Colonic mucosa (tissue), 4 donors: Measurements from ENCODE around the gene LRRK2. TPM values are rescaled to one million over a fixed set of nuclear protein-coding genes. Genes with fewer than 3 reads are reported as not detected.
A peak's percentile ranks its signal among the peaks of the same experiment; 100 is the strongest.

Experiments
- DNase-seq: peaks from one replicate; pipeline ENCODE4 v3.0.0-alpha.2; 2020
- H3K27ac ChIP-seq: fragments of 200-600 bp; one replicate; pipeline ENCODE4 v1.8.0; 2021
- H3K27me3 ChIP-seq: fragments of 200-600 bp; one replicate; pipeline ENCODE4 v1.8.0; 2021
- H3K36me3 ChIP-seq: fragments of 200-600 bp; one replicate; pipeline ENCODE4 v1.8.0; 2021
- H3K4me1 ChIP-seq: fragments of 200-600 bp; one replicate; pipeline ENCODE4 v1.8.0; 2021; ENCODE audit warnings: mild to moderate bottlenecking
- H3K4me3 ChIP-seq: fragments of 200-600 bp; one replicate; pipeline ENCODE4 v1.8.0; 2021
- H3K9ac ChIP-seq, 2 donors: one replicate each; pipeline ENCODE4 v1.7.0; 2013; ENCODE audit warnings: control low read depth in 2 of 2, low read depth in 2 of 2, low read length in 2 of 2
- H3K9me3 ChIP-seq: fragments of 200-600 bp; one replicate; pipeline ENCODE4 v1.8.0; 2021
- intact Hi-C: fragments of 100-400 bp; cut with DNase I; formaldehyde crosslinking; loops from one replicate; pipeline ENCODE4 v1.14.1; 2022
- total RNA-seq, 2 donors: library from RNA; stranded (reverse); fragmentation: NEBNext Ultra II Directional in 1 of 2; extraction: Animal tissue kit (Norgen Biotek cat#: 25700) in 1 of 2; gene quantifications; one replicate each; pipeline ENCODE4 v1.2.1, GENCODE V29; 2021
- TF ChIP-seq, protein P1 (sequence below): fragments of 200-600 bp; IDR thresholded peaks from one replicate; pipeline ENCODE4 v1.8.0; 2022; ENCODE audit warnings: antibody characterized with exemption, mild to moderate bottlenecking
- donor health status: healthy.
- donor health status: DM: no; HTN: no; CAD: no.
- donor health status: DM: no; HTN: no; CAD: no.

Gene LRRK2
- 1 to 10 TPM; 1.7 to 4.1 TPM for total RNA-seq

GRCh38 chr12:40224439-40225291 is at the start of gene LRRK2:
LRRK2 (plus strand) TSS chr12:40224997; CDS start chr12:40225132, 135 bp downstream.
- Histone ChIP-seq H3K4me3 (peak within 1 kb of the TSS; percentile 50), H3K27me3 (no peaks in the 10 kb centered on the region), H3K9me3 (no peaks in the 10 kb centered on the region), H3K27ac (peak within 1 kb of the TSS; percentile 83), H3K4me1 (no peaks in the 10 kb centered on the region), H3K36me3 (no peaks in the 10 kb centered on the region), H3K9ac (peak within 1 kb of the TSS; percentile 59 to 71)
- TF ChIP-seq, protein P1, sequence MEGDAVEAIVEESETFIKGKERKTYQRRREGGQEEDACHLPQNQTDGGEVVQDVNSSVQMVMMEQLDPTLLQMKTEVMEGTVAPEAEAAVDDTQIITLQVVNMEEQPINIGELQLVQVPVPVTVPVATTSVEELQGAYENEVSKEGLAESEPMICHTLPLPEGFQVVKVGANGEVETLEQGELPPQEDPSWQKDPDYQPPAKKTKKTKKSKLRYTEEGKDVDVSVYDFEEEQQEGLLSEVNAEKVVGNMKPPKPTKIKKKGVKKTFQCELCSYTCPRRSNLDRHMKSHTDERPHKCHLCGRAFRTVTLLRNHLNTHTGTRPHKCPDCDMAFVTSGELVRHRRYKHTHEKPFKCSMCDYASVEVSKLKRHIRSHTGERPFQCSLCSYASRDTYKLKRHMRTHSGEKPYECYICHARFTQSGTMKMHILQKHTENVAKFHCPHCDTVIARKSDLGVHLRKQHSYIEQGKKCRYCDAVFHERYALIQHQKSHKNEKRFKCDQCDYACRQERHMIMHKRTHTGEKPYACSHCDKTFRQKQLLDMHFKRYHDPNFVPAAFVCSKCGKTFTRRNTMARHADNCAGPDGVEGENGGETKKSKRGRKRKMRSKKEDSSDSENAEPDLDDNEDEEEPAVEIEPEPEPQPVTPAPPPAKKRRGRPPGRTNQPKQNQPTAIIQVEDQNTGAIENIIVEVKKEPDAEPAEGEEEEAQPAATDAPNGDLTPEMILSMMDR: no peak
- intact Hi-C loops: loop anchor here (10.0 kb wide), 1 partner anchor 70 kb away; no protein-coding TSS in a partner anchor
- peak; percentile 60 for DNase-seq

DNA sequence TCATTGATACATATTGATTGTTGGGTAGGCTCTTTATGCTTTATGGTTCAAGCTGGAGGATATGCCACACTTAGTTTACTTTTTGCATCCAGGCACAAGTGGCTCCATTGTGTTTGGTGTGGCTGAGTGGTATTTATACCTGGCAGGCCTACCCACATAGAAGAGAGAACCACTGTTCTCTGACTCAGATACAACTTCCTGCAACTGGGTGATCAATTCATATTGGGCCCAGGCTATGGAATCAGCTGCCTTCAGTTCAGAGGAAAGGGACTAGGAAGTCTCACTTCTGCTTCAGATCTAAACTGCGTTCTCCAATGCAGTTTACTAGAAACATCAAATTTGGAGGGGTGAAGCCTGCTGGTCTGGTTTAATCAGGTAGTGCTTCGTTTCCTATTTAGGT is 49.8 kb upstream of the LRRK2 start:
- no peaks in the 10 kb centered on the region for H3K9me3 ChIP-seq
- DNase-seq: no peak
- intact Hi-C loops: no loop called here
- H3K4me3 ChIP-seq: no peak overlapping the region
- TF ChIP-seq, protein P1: no peak
- no peaks in the 10 kb centered on the region for H3K4me1 ChIP-seq
- H3K36me3 ChIP-seq: no peaks in the 10 kb centered on the region
- no peak overlapping the region for H3K27ac ChIP-seq
- H3K9ac ChIP-seq: no peak overlapping the region
- no peaks in the 10 kb centered on the region for H3K27me3 ChIP-seq

GRCh38 chr12:40175489-40175888 is 49.3 kb upstream of the LRRK2 start:
- H3K27me3 ChIP-seq: no peaks in the 10 kb centered on the region
- TF ChIP-seq, protein P1: no peak
- no peak for DNase-seq
- H3K9ac ChIP-seq: no peak overlapping the region
- intact Hi-C loops: no loop called here
- H3K9me3 ChIP-seq: no peaks in the 10 kb centered on the region
- H3K36me3 ChIP-seq: no peaks in the 10 kb centered on the region
- H3K4me3 ChIP-seq: no peak overlapping the region
- no peak overlapping the region for H3K27ac ChIP-seq
- H3K4me1 ChIP-seq: no peaks in the 10 kb centered on the region

- Histone ChIP-seq H3K9ac (no peak overlapping the region), H3K27me3 (no peaks in the 10 kb centered on the region), H3K9me3 (no peaks in the 10 kb centered on the region), H3K4me3 (no peak overlapping the region), H3K4me1 (no peaks in the 10 kb centered on the region), H3K27ac (no peak overlapping the region), H3K36me3 (no peaks in the 10 kb centered on the region)
- TF ChIP-seq, protein P1: no peak
- intact Hi-C loops: no loop called here
- DNase-seq: no peak
Observed at GRCh38 chr12:40178701-40179100, 46.1 kb upstream of the LRRK2 start.

GRCh38 chr12:40181490-40181889 is 43.3 kb upstream of the LRRK2 start:
- TF ChIP-seq, protein P1: no peak
- Histone ChIP-seq H3K9me3 (no peaks in the 10 kb centered on the region), H3K36me3 (no peaks in the 10 kb centered on the region), H3K4me3 (no peak overlapping the region), H3K27ac (no peak overlapping the region), H3K4me1 (no peaks in the 10 kb centered on the region), H3K27me3 (no peaks in the 10 kb centered on the region), H3K9ac (no peak overlapping the region)
- no peak for DNase-seq
- intact Hi-C loops: no loop called here
